K562 (cell line): ENCODE data around the gene FAM149B1. TPM values are rescaled to one million over a fixed set of nuclear protein-coding genes. Genes with fewer than 3 reads are reported as not detected.

Source experiments
- BCLAF1 ChIP-seq, 2 experiments: fragments of 450-650 bp in 1 of 2; IDR thresholded peaks; 2 replicates each; pipeline ENCODE4 v1.6.1; 2011 to 2017; ENCODE audit warnings: low read depth in 2 of 2, antibody characterized with exemption in 1 of 2, borderline replicate concordance in 1 of 2, low read length in 1 of 2, mild to moderate bottlenecking in 1 of 2, mixed read lengths in 1 of 2; ENCODE audit not compliant: control insufficient read depth in 1 of 2
- E2F1 ChIP-seq: sonication (generic); formaldehyde crosslinking; IDR thresholded peaks from 2 replicates; pipeline ENCODE4 v1.8.1; 2023; ENCODE audit warnings: mild to moderate bottlenecking, missing genetic modification reagents, moderate library complexity
- EHMT2 ChIP-seq: fragments of 450-650 bp; IDR thresholded peaks from 2 replicates; pipeline ENCODE4 v1.6.1; 2018; ENCODE audit warnings: antibody characterized with exemption
- ELF1 ChIP-seq: fragments of 200-800 bp; sonication (Bioruptor generic); IDR thresholded peaks from 2 replicates; pipeline ENCODE4 v1.6.1; 2016; ENCODE audit warnings: missing genetic modification characterization, missing compliant biosample characterization
- MAFK ChIP-seq: IDR thresholded peaks from 2 replicates; pipeline ENCODE4 v1.6.1; 2011; ENCODE audit warnings: low read length, improper control_type of control experiment
- MEF2A ChIP-seq: IDR thresholded peaks from 2 replicates; pipeline ENCODE4 v1.6.1; 2011; ENCODE audit warnings: low read depth, mild to moderate bottlenecking, low read length, moderate library complexity; ENCODE audit not compliant: control insufficient read depth
- MXD1 ChIP-seq: fragments of 250-450 bp; sonication (Bioruptor Pico); IDR thresholded peaks from 2 replicates; pipeline ENCODE4 v1.8.0; 2021; ENCODE audit warnings: borderline replicate concordance, mild to moderate bottlenecking, moderate library complexity; ENCODE audit not compliant: poor library complexity, severe bottlenecking
- SRSF9 ChIP-seq: fragments of 200-400 bp; formaldehyde crosslinking; IDR thresholded peaks from 2 replicates; pipeline ENCODE4 v1.6.1; 2017; ENCODE audit warnings: low read depth, low read length, borderline replicate concordance
- WHSC1 ChIP-seq: IDR thresholded peaks from one replicate; pipeline ENCODE4 v1.6.1; 2012; ENCODE audit warnings: low read length, control low read depth, inconsistent platforms
- XRCC5 ChIP-seq: fragments of 200-400 bp; formaldehyde crosslinking; IDR thresholded peaks from 2 replicates; pipeline ENCODE4 v1.6.1; 2017; ENCODE audit warnings: low read depth, mild to moderate bottlenecking, low read length
- ZBTB11 ChIP-seq, 3 experiments: fragments of 200-800 bp in 1 of 3; fragments of 250-450 bp in 1 of 3; fragments of 450-650 bp in 1 of 3; sonication (Bioruptor Pico) in 1 of 3; sonication (Bioruptor generic) in 1 of 3; formaldehyde crosslinking in 1 of 3; IDR thresholded peaks; 2 replicates each; pipeline versions ENCODE4 v1.6.1 to v1.8.0; 2016 to 2022; ENCODE audit warnings: mild to moderate bottlenecking in 2 of 3, missing genetic modification characterization in 2 of 3, missing compliant biosample characterization in 1 of 3, moderate library complexity in 1 of 3
- ZBTB33 ChIP-seq: sonication (generic); formaldehyde crosslinking; IDR thresholded peaks from 2 replicates; pipeline ENCODE4 v1.8.1; 2023; ENCODE audit warnings: mild to moderate bottlenecking, missing genetic modification reagents
- ZEB2 ChIP-seq: fragments of 450-650 bp; IDR thresholded peaks from 2 replicates; pipeline ENCODE4 v1.6.1; 2016
- ZNF23 ChIP-seq: fragments of 250-450 bp; sonication (Bioruptor Pico); IDR thresholded peaks from 2 replicates; pipeline ENCODE4 v1.4.0; 2020; ENCODE audit warnings: mild to moderate bottlenecking
- ZNF77 ChIP-seq: fragments of 250-450 bp; sonication (Bioruptor Pico); IDR thresholded peaks from 2 replicates; pipeline ENCODE4 v1.5.0; 2020
- polyA plus RNA-seq, 8 experiments: library from polyadenylated mRNA; depleted of rRNA in 4 of 8; stranded (reverse) in 5 of 8; unstranded in 3 of 8; fragments of >200 nt; fragmentation: Nextera tagmentation in 2 of 8; fragmentation: Illumina TruSeq in 1 of 8; extraction: Ambion mirVana in 2 of 8; extraction: Trizol in 1 of 8; gene quantifications; 2 replicates each; pipeline versions ENCODE4 v1.2.1 to v1.2.3, GENCODE V29; 2011 to 2014; ENCODE audit warnings: inconsistent platforms in 1 of 8, missing spikeins in 1 of 8
- total RNA-seq, 7 experiments: library from RNA; depleted of rRNA in 6 of 7; stranded (reverse); fragments of >200 nt in 6 of 7; fragmentation: Illumina TruSeq in 2 of 7; extraction: Trizol in 2 of 7; gene quantifications; 2 replicates each; pipeline versions ENCODE4 v1.2.1 to v1.2.3, GENCODE V29; 2011 to 2021; ENCODE audit warnings: low replicate concordance in 1 of 7

Gene FAM149B1
- total and polyA plus RNA-seq, 9 of the 15 experiments (the other 6 are each of a cell fraction or from before 2014, with no cell fraction given): 4.2 to 18.5 (median 9.3) TPM

GRCh38 chr10:73246646-73247508 lies 79.0 kb downstream of the FAM149B1 start, which contains the start of gene DNAJC9 (continued):
- peak; percentile 36 for TF ChIP-seq MXD1 (CRISPR knock-in tag)
- no peak for TF ChIP-seq EHMT2
- peak; percentile 42; the same call in 1 of the 2 replicates for TF ChIP-seq ELF1 (tag)
- TF ChIP-seq ZBTB33 (CRISPR knock-in tag): peak; percentile 69
- TF ChIP-seq ZNF23 (CRISPR knock-in tag): 0 out of 2 replicates have a peak, but pooled peaks have one; percentile 29
- peak; percentile 17; the same call in 1 of the 2 replicates for TF ChIP-seq XRCC5
- TF ChIP-seq ZEB2: peak; percentile 96
- TF ChIP-seq SRSF9: no peak
- peak; percentile 58; the same call in 1 of the 2 replicates for TF ChIP-seq MEF2A
- peak; percentile 88; the same call in 1 of the 2 replicates for TF ChIP-seq ZNF77 (CRISPR knock-in tag)
- peak; percentile 100 for TF ChIP-seq E2F1 (CRISPR knock-in tag)
- peak in 1 of 2 experiments; percentile 53; a peak in 2 of 4 replicates for TF ChIP-seq BCLAF1 (IDR thresholded peaks at IDR 0.05; ENCODE audit: borderline replicate concordance in 1 of 2, control insufficient read depth in 1 of 2, low read depth in 2 of 2, low read length in 1 of 2)
- 0 out of 2 replicates have a peak, but pooled peaks have one; percentile 4 for TF ChIP-seq MAFK
- no peak for TF ChIP-seq WHSC1
- TF ChIP-seq ZBTB11 (CRISPR knock-in tag; IDR thresholded peaks at IDR 0.05): peak in 1 of 3 experiments; percentile 80; a peak in 2 of 6 replicates
